ENCODE results near the gene TMEM143. TPM values are rescaled to one million over a fixed set of nuclear protein-coding genes. Genes with fewer than 3 reads are reported as not detected.
"Not testable (repeated sequence)": the region's sequence is repeated elsewhere in the genome, so short reads cannot be mapped to it uniquely, and the experiment has no call there.

The TMEM143 gene
- total RNA-seq, 2 donors from 2014 or later = 20.5 to 33.7 TPM

GRCh38 chr19:48333467-48334384 is 30.0 kb downstream of the TMEM143 start:
- Mint-ChIP-seq H3K27ac (peak overlapping the region; percentile 94), H3K36me3 (ENCODE audit: low read depth) (peaks cover 48% of the 10 kb centered on the region), H3K4me1 (peaks cover 27% of the 10 kb centered on the region), H3K9me3 (no peaks in the 10 kb centered on the region), H3K27me3 (no peaks in the 10 kb centered on the region), H3K4me3 (peak overlapping the region; percentile 91)
- peak; percentile 77 for ATAC-seq (replicated peaks)

GRCh38 chr19:48332662-48333466 is 30.9 kb downstream of the TMEM143 start:
- H3K4me1 Mint-ChIP-seq = peaks cover 28% of the 10 kb centered on the region

DNA sequence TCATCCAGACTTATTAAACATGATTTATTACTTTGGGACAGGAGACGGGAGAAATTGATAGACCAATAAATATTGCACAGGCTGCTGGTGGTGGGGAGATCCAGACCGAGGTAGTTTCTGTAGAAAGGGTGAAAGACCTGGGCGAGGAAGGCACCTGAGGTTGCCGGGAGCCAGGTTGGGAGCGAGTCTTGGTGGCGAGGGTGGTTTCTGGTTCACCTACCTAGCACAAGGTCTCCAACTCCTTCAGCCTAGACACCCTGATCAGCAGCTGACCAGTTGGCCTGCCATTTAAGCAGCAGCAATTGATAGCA is 31.4 kb downstream of the TMEM143 start:
- Mint-ChIP-seq H3K4me3 (peak overlapping the region; percentile 91), H3K4me1 (peaks cover 28% of the 10 kb centered on the region), H3K9me3 (no peaks in the 10 kb centered on the region), H3K27ac (peak overlapping the region; percentile 94), H3K27me3 (no peaks in the 10 kb centered on the region), H3K36me3 (ENCODE audit: low read depth) (peaks cover 62% of the 10 kb centered on the region)
- no peak for ATAC-seq (replicated peaks)

More at GRCh38 chr19:48332662-48333466, 30.9 kb downstream of the TMEM143 start:
- H3K4me3 Mint-ChIP-seq = peak overlapping the region; percentile 91
- H3K9me3 Mint-ChIP-seq = no peaks in the 10 kb centered on the region
- no peaks in the 10 kb centered on the region for H3K27me3 Mint-ChIP-seq
- H3K36me3 Mint-ChIP-seq (ENCODE audit: low read depth) = peaks cover 57% of the 10 kb centered on the region
- peak overlapping the region; percentile 94 for H3K27ac Mint-ChIP-seq
- peak; percentile 82 for ATAC-seq (replicated peaks)

GRCh38 chr19:48330012-48330681 is 33.6 kb downstream of the TMEM143 start:
- Mint-ChIP-seq H3K36me3 (ENCODE audit: low read depth) (peaks cover 84% of the 10 kb centered on the region), H3K4me3 (peak overlapping the region; percentile 91), H3K9me3 (no peaks in the 10 kb centered on the region), H3K27ac (peak overlapping the region; percentile 84), H3K27me3 (no peaks in the 10 kb centered on the region), H3K4me1 (peaks cover 28% of the 10 kb centered on the region)
- no peak for ATAC-seq (replicated peaks)

GRCh38 chr19:48329167-48329891 is 34.4 kb downstream of the TMEM143 start:
- peaks cover 87% of the 10 kb centered on the region for H3K36me3 Mint-ChIP-seq (ENCODE audit: low read depth)
- H3K27ac Mint-ChIP-seq = peak overlapping the region; percentile 84
- H3K9me3 Mint-ChIP-seq = no peaks in the 10 kb centered on the region
- ATAC-seq (replicated peaks) = no peak
- peaks cover 22% of the 10 kb centered on the region for H3K4me1 Mint-ChIP-seq
- H3K4me3 Mint-ChIP-seq = peak overlapping the region; percentile 91
- H3K27me3 Mint-ChIP-seq = no peaks in the 10 kb centered on the region

DNA sequence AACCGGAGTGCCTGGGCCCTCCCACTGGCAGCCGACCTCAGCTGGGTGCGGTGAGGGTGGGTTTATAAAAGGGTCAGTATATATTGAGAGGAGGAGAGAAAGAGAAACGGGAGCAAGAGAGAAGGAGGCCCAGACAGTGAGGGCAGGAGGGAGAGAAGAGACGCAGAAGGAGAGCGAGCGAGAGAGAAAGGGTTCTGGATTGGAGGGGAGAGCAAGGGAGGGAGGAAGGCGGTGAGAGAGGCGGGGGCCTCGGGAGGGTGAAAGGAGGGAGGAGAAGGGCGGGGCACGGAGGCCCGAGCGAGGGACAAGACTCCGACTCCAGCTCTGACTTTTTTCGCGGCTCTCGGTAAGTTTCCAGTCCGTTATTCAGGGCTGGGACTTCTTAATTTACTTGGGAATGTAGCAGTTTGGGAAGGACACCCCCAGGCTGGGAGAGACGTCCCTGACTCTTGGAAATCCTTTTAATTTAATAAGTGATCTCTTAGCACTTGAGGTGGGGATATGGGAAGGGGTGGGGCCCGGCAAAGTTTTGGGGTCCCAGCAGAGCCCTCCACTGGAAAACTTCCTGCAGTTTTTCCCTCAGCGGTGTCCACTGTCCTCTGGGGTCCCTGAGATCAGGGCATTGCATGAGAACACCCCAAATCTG is 38.4 kb downstream of the TMEM143 start, which contains the start of gene EMP3:
TSS of gene EMP3 (plus strand) at position 288 of the 646 bp plus-strand sequence. CDS start 1,293 bp downstream, outside the sequence.
- Mint-ChIP-seq H3K36me3 (ENCODE audit: low read depth) (peaks cover 65% of the 10 kb centered on the region), H3K27me3 (no peaks in the 10 kb centered on the region), H3K9me3 (no peaks in the 10 kb centered on the region)

DNA sequence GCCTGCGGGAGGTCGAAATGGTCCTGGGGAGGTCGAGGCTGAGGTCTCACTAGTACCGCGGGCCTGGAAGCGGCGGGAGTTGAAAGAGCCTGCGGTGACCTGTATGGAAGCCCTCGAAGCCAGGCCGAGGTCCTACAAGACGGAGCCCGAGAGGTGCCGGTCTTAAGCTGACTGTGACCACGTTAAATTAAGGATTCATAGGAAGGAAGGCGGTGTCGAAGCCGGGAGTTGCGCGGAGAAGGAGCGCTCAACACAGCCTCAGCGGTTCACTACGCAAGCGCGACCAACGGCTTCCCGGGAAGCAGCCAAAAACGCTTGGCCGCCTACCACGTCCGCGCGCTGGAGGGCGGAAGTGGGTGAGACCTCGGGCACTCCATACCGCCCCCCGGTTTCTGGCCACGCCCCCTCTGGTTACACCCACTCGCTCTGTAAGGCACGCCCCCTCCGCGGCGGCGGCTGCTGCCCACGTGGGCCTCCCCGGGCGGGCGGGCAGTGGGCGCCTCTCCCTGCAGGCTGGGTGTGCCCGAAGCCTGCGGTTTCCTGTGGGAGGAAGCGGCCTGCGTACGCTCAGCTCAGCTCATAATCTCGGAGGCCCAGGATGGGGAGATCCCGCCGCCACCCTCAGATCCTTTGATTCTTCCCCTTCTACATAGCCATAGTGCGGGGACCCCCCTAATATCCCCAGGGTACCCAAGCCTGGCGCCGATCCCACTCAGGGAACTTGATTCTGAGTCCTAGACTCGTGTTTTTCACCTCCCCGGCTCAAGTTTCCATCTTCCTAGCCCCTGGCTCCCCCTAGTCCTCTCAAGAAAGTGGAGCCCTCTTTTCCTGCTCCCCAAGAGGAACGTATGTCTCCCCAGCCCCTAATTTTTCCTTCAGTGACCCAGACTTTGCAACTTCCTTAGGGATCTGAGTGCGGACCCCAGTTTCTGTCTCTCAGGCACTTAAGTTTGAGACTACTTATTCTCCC is 41.8 kb downstream of the TMEM143 start:
- peak overlapping the region; percentile 91 for H3K4me3 Mint-ChIP-seq
- peaks cover 30% of the 10 kb centered on the region for H3K36me3 Mint-ChIP-seq (ENCODE audit: low read depth)
- H3K27ac Mint-ChIP-seq = peak overlapping the region; percentile 99
- H3K4me1 Mint-ChIP-seq = peaks cover 20% of the 10 kb centered on the region
- no peaks in the 10 kb centered on the region for H3K9me3 Mint-ChIP-seq
- peak; percentile 66 for ATAC-seq (replicated peaks)
- no peaks in the 10 kb centered on the region for H3K27me3 Mint-ChIP-seq

More for the DNA sequence above, 38.4 kb downstream of the TMEM143 start, which contains the start of gene EMP3:
- Mint-ChIP-seq H3K4me1 (peaks cover 33% of the 10 kb centered on the region), H3K4me3 (peak within 1 kb of the TSS; percentile 91), H3K27ac (peak within 1 kb of the TSS; percentile 91)
- ATAC-seq (replicated peaks) = peak; percentile 49

DNA sequence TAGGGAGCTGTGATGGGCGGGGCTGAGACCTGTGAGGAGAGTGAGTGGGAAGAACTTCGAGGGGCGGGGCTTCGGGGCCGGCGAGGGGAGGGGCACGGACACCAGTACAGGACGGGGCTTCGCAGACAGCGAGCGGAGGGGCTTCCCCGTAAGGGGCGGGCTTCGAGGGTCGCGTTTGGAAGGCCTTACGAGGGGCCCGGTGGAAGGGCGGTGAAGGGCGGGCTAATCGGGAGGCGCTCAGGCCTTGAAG is 42.4 kb downstream of the TMEM143 start:
- Mint-ChIP-seq H3K4me3 (peak overlapping the region; percentile 91), H3K27me3 (no peaks in the 10 kb centered on the region), H3K36me3 (ENCODE audit: low read depth) (peaks cover 24% of the 10 kb centered on the region), H3K9me3 (no peaks in the 10 kb centered on the region), H3K27ac (peak overlapping the region; percentile 99), H3K4me1 (peaks cover 20% of the 10 kb centered on the region)
- ATAC-seq (replicated peaks) = peak; percentile 73

GRCh38 chr19:48319647-48320541 is 43.8 kb downstream of the TMEM143 start:
- ATAC-seq (replicated peaks) = peak; percentile 24
- Mint-ChIP-seq H3K4me3 (peak overlapping the region; percentile 91), H3K27ac (peak overlapping the region; percentile 99), H3K4me1 (peaks cover 20% of the 10 kb centered on the region), H3K27me3 (no peaks in the 10 kb centered on the region), H3K9me3 (no peaks in the 10 kb centered on the region), H3K36me3 (ENCODE audit: low read depth) (peaks cover 10% of the 10 kb centered on the region)

DNA sequence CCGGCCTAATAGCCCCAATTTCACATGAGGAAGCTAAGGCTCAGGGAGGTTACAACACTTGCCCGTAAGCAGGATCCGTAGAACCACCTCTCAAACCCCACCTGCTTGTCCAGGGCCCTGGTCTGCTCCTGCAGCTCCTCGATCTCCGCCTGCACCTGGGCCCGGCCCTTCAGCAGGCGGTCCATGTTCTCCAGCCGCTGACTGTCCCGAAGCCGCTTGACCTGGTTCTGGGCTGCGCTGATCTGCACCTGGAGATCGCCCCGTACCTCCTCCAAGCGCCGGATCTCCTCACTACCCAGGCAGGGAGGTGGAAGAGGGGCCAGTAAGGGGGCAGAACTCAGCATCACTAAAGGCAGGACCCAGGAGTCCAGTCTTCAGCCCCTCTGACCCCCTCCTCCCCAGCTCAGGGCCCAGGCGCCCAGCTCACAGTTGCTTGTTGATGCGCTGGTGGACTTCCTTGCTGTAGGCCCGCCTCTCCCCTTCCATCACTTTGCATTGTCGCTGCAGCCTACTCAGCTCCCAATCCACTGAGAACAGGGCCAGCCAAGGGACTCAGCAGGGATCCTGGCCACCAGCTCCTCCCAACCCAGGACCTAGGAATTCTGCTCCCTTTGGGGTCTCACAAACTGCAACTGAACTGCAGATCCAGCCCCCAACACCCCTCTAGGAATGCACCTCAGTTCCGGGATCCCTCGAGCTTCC is 45.3 kb downstream of the TMEM143 start:
- Mint-ChIP-seq H3K27ac (peak overlapping the region; percentile 41), H3K27me3 (no peaks in the 10 kb centered on the region), H3K4me1 (peaks cover 12% of the 10 kb centered on the region), H3K4me3 (no peak overlapping the region), H3K9me3 (no peaks in the 10 kb centered on the region), H3K36me3 (ENCODE audit: low read depth) (peaks cover 9% of the 10 kb centered on the region)
- ATAC-seq (replicated peaks) = no peak

DNA sequence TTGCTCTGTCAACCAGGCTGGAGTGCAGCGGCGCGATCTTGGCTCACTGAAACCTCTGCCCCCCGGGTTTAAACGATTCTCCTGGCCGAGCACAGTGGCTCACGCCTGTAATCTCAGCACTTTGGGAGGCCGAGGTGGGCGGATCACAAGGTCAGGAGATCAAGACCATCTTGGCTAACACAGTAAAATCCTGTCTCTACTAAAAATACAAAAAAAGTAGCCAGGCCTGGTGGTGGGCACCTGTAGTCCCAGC is 46.1 kb downstream of the TMEM143 start:
- not testable (repeated sequence) for H3K9me3 Mint-ChIP-seq; H3K27ac Mint-ChIP-seq; H3K4me3 Mint-ChIP-seq; H3K27me3 Mint-ChIP-seq; H3K4me1 Mint-ChIP-seq; ATAC-seq (replicated peaks); H3K36me3 Mint-ChIP-seq (ENCODE audit: low read depth)

- Mint-ChIP-seq H3K36me3 (ENCODE audit: low read depth) (no peaks in the 10 kb centered on the region), H3K4me3 (no peak overlapping the region), H3K27me3 (no peaks in the 10 kb centered on the region), H3K9me3 (no peaks in the 10 kb centered on the region), H3K4me1 (no peaks in the 10 kb centered on the region), H3K27ac (no peak overlapping the region)
- ATAC-seq (replicated peaks) = no peak
Measured at GRCh38 chr19:48315712-48316111, 48.0 kb downstream of the TMEM143 start.
